ENCODE measurements around the gene ARHGAP6. TPM values are rescaled to one million over a fixed set of nuclear protein-coding genes. Genes with fewer than 3 reads are reported as not detected.

The ARHGAP6 gene
- total and polyA plus RNA-seq, 7 donors: 1.8 to 20.6 (median 6.4) TPM

DNA sequence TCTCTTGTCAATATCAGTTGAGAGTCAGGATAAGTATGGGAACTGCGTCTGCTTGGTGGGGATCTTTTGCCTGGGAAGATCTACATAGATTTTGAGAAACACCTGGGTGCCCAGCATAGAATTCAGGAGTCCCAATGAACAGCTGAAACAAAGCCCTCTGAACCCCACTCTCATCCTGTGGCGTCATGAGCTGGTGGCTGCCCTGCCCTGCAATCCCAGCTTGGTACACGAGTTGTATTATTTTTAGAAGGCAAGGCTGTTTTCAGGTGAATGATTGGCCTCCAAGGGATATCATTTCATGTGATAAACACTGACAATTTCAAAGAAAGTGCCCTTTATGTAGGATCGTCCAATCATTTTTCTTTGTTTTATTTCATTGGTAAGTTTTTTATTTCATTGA is 493.8 kb downstream of the ARHGAP6 start:
- peak overlapping the region; percentile 30 for H3K27ac ChIP-seq
- H3K27me3 ChIP-seq (ENCODE audit: insufficient read depth in 3 of 3, low read length in 2 of 3): peaks cover 0 to 9% (median 0%) of the 10 kb centered on the region in 3 donors
- no peaks in the 10 kb centered on the region for H3K9me3 ChIP-seq
- H3K36me3 ChIP-seq (ENCODE audit: insufficient read depth in 1 of 2, low read depth in 1 of 2): peaks cover 0 to 8% of the 10 kb centered on the region in 2 donors
- no peaks in the 10 kb centered on the region for H3K4me1 ChIP-seq
- TF ChIP-seq, protein P1, sequence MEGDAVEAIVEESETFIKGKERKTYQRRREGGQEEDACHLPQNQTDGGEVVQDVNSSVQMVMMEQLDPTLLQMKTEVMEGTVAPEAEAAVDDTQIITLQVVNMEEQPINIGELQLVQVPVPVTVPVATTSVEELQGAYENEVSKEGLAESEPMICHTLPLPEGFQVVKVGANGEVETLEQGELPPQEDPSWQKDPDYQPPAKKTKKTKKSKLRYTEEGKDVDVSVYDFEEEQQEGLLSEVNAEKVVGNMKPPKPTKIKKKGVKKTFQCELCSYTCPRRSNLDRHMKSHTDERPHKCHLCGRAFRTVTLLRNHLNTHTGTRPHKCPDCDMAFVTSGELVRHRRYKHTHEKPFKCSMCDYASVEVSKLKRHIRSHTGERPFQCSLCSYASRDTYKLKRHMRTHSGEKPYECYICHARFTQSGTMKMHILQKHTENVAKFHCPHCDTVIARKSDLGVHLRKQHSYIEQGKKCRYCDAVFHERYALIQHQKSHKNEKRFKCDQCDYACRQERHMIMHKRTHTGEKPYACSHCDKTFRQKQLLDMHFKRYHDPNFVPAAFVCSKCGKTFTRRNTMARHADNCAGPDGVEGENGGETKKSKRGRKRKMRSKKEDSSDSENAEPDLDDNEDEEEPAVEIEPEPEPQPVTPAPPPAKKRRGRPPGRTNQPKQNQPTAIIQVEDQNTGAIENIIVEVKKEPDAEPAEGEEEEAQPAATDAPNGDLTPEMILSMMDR (IDR thresholded peaks at IDR 0.05): no peak
- 36 to 52% (median 44%) methylated on average over 4 of the region's 4 CpGs for WGBS, 3 donors
- DNase-seq: no peak
- ATAC-seq: peak; percentile 64 to 82 (median 71)
- H3K4me3 ChIP-seq: peak overlapping the region; percentile 21
- intact Hi-C loops (cut with DNase I): no loop called here

DNA sequence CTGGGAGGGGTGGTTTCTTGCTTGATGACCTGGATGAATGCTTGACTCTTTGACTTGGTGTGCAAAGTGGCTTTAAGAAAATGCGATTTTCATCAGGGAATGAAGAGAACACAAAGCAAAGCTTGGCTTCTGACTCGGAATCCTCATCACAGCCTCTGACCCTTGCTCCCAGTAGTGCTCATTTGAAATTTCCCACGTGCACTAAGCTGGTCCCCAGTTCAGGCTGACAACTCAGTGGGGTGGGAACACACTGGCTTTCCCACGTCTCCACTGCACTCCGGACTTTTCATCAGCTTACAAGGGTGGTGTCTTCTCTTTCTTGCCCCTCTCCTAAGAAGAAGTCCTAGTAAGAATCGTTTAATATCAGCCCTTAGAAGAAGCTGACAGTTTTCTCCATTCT is 501.3 kb downstream of the ARHGAP6 start:
- H3K9me3 ChIP-seq: no peaks in the 10 kb centered on the region
- peaks cover 0 to 7% of the 10 kb centered on the region in 2 donors for H3K36me3 ChIP-seq (ENCODE audit: insufficient read depth in 1 of 2, low read depth in 1 of 2)
- no peak overlapping the region for H3K27ac ChIP-seq
- no peak for DNase-seq
- no peaks in the 10 kb centered on the region for H3K27me3 ChIP-seq (ENCODE audit: insufficient read depth in 3 of 3, low read length in 2 of 3)
- no peaks in the 10 kb centered on the region for H3K4me1 ChIP-seq
- no peak overlapping the region for H3K4me3 ChIP-seq
- WGBS, 3 donors: 61 to 85% (median 82%) methylated on average over 6 of the region's 6 CpGs
- intact Hi-C loops (cut with DNase I): no loop called here
- no peak for ATAC-seq
- TF ChIP-seq, protein P1 (IDR thresholded peaks at IDR 0.05): no peak

DNA sequence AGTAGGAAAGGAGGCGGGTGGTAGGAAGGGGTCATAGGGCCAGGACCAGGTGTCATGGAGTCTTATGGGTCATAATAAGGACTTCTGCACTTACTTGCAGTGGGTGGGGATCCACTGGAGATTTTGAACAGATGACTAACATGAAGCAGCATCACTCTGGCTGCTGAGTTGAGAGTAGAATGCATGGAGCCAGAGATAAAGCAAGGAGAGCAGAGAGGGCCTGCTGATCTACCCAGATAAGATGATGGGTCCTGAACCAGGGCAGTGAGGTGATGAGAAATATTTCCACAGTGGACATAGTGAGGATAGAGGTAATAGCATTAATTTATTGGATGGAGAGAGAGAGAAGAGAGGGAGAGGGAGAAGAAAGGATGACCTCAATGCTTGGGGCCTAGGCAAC is 506.6 kb downstream of the ARHGAP6 start:
- no peak overlapping the region for H3K27ac ChIP-seq
- H3K27me3 ChIP-seq (ENCODE audit: insufficient read depth in 3 of 3, low read length in 2 of 3): peaks cover 0 to 2% (median 0%) of the 10 kb centered on the region in 3 donors
- 58 to 100% (median 96%) methylated on average over 1 of the region's 1 CpG for WGBS, 3 donors
- no peak overlapping the region for H3K4me3 ChIP-seq
- no peaks in the 10 kb centered on the region for H3K4me1 ChIP-seq
- intact Hi-C loops (cut with DNase I): no loop called here
- ATAC-seq (no peak), DNase-seq (no peak)
- TF ChIP-seq, protein P1 (IDR thresholded peaks at IDR 0.05): no peak
- no peaks in the 10 kb centered on the region for H3K9me3 ChIP-seq
- H3K36me3 ChIP-seq (ENCODE audit: insufficient read depth in 1 of 2, low read depth in 1 of 2): peaks cover 0 to 14% of the 10 kb centered on the region in 2 donors

DNA sequence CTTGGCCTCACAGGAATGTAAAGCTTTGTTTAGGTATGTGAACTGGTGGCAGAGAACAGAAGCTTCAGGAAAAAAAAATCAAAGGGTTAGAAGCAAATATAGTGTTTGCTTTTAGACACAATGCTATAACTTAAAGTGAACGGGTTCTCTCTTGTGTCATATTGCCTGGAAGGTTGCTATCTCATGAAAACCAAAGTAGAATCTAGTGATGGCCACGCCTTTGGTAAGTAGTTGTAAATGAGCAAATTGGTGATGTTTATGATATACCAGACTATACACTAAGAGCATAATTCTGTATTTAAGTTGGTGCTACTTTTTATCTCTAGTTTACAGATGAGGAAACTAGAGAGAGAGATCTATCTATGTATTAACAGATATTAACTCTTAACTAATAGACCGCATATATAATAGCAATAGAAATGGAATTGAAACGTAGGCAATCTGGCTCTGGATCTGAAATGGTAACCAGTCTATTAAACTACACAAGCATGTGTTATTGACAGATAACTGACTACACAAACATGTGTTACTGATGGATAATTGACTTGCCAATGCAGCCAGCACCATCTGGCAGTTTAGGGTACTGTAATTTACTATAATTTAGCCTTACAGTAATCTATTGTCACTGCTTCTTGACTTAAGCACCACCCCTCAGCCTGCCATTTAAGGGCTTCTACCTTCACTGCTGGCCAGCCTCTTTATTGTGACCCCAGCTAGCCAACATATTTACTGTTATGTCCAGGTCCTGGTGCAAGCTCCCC is 513.7 kb downstream of the ARHGAP6 start:
- WGBS, 3 donors: 76 to 87% (median 87%) methylated on average over 4 of the region's 4 CpGs
- intact Hi-C loops (cut with DNase I): no loop called here
- Histone ChIP-seq H3K27me3 (ENCODE audit: insufficient read depth in 3 of 3, low read length in 2 of 3) (peaks cover 0 to 4% (median 0%) of the 10 kb centered on the region in 3 donors), H3K4me3 (no peak overlapping the region), H3K9me3 (no peaks in the 10 kb centered on the region), H3K27ac (no peak overlapping the region), H3K36me3 (ENCODE audit: insufficient read depth in 1 of 2, low read depth in 1 of 2) (peaks cover 0 to 12% of the 10 kb centered on the region in 2 donors), H3K4me1 (no peaks in the 10 kb centered on the region)
- ATAC-seq: no peak
- TF ChIP-seq, protein P1 (IDR thresholded peaks at IDR 0.05): no peak
- DNase-seq: no peak
